OCI-LY1 (cell line): ENCODE data around the gene ELAVL3.

Experiments used
- CTCF ChIP-seq: fragments of 200-600 bp; sonication (generic), shearing (Covaris generic); IDR thresholded peaks from 2 replicates; pipeline ENCODE4 v1.5.1; 2017; ENCODE audit warnings: mild to moderate bottlenecking, antibody characterized with exemption, low read length, moderate library complexity, mixed read lengths
- EZH2 ChIP-seq: fragments of 200-600 bp; sonication (generic), shearing (Covaris generic); IDR thresholded peaks from 2 replicates; pipeline ENCODE4 v1.8.0; 2017; ENCODE audit warnings: borderline replicate concordance, mixed run types, mild to moderate bottlenecking, antibody characterized with exemption, low read length, moderate library complexity, mixed read lengths

- TF ChIP-seq EZH2 (no peak), CTCF (no peak)
Observed at GRCh38 chr19:11435833-11436313, 45.0 kb downstream of the ELAVL3 start.
